ENCODE data around the gene CXCR3. TPM values are rescaled to one million over a fixed set of nuclear protein-coding genes. Genes with fewer than 3 reads are reported as not detected.
"Not testable (repeated sequence)": the region's sequence is repeated elsewhere in the genome, so short reads cannot be mapped to it uniquely, and the experiment has no call there.

CXCR3 gene
- total RNA-seq (2014; rRNA removed; shearing (Covaris generic); ENCODE audit: low replicate concordance): not detected in 2 replicates

DNA sequence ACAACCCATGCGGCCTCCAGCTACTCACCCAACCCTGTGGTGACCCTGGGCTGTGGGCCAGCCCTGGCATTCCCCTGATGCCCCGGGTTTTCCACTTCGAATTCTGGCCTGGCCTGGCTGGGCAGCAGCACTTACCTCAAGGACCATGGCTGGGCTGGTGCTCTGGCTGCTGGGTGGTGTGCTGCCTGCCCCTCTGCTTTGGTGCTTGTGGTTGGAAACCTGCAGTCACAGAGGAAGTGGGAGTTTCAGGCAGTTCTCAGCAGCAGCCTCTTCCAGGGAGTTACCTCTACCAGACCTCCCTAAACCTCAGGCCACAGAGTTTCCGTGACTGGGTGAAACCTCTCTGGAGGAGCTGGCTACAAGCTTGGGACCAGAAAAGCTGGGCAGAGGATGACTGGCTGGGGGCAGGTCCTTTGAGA lies at the start of gene CXCR3:
Gene CXCR3, minus strand, starts transcription at position 209 of the 419 bp plus-strand sequence. Its CDS starts 62 bp downstream, at position 147.
- no peak within 1 kb of the TSS for H3K27ac ChIP-seq (ENCODE audit: low read length)
- H2AFZ ChIP-seq (ENCODE audit: low read length): no peak within 1 kb of the TSS
- H3K79me2 ChIP-seq (ENCODE audit: low read length): no peaks in the 10 kb centered on the region
- no peak for DNase-seq
- H3K4me3 ChIP-seq (ENCODE audit: low read length): no peak within 1 kb of the TSS
- no peaks in the 10 kb centered on the region for H3K9me2 ChIP-seq (replicated peaks; ENCODE audit: insufficient read depth, low read length)
- H3K4me2 ChIP-seq (ENCODE audit: low read depth, low read length, poor library complexity, severe bottlenecking): no peak within 1 kb of the TSS
- H3K27me3 ChIP-seq (ENCODE audit: low read length): no peaks in the 10 kb centered on the region
- no peaks in the 10 kb centered on the region for H4K20me1 ChIP-seq (ENCODE audit: insufficient read depth, low read depth, low read length)
- no peaks in the 10 kb centered on the region; the same call in 1 of the 2 replicates for H3K36me3 ChIP-seq (ENCODE audit: insufficient read depth, low read length)
- no peaks in the 10 kb centered on the region for H3K9me3 ChIP-seq (ENCODE audit: low read length)
- H3K9ac ChIP-seq (ENCODE audit: low read length): no peak within 1 kb of the TSS
- 0 out of 2 replicates have a peak, but pooled peaks cover 7% of the 10 kb centered on the region for H3K4me1 ChIP-seq (ENCODE audit: low read length)

DNA sequence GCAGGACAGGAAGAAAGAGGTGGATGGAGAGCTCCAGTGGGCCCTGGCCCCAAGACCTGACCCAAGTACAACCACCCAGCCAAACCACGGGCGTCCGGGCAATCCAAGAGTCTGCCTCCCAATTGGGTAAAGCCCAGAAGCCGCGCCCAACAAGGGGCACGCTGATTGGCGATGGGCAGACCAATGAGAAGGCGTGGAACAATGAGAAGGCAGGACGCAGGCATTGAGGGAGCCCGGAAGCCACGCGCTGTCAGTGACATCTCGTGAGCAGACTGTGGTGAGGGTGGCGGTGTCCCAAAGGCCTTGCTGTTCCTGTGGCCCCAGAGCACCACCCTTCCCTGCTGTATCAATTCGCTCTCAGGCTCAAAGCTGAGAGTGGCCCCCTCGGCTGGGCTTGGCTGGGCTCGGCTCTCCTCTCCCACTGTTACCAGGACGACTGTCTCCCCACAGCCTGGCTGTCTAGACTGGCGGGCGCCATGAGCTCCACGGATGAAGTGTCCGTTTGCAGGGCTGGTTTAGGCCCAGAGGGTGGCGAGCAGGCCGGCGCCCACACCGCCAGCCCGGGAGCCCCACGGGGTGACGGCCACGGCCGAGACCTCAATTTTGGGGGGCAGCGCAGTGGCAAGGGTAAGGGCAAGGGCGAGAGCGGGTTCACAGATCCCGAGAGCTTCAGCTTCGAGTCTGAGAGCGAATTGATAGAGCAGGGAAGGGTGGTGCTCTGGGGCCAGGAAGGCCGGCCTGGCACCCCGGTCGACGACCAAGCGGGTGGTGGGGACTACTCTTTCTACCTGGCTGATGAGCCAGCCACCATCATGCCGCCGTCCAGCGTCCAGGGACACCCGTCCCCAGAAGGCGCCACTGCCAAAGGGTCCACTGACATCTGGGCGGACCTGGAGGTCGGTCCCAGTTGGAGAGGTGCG lies 49.3 kb upstream of the CXCR3 start, which contains the start of gene LOC101059915:
Gene LOC101059915, plus strand, starts transcription at position 219 of the 920 bp plus-strand sequence.
- H2AFZ ChIP-seq (ENCODE audit: low read length): no peak within 1 kb of the TSS
- no peaks in the 10 kb centered on the region for H3K27me3 ChIP-seq (ENCODE audit: low read length)
- H3K9me2 ChIP-seq (replicated peaks; ENCODE audit: insufficient read depth, low read length): no peaks in the 10 kb centered on the region
- H3K9ac ChIP-seq (ENCODE audit: low read length): no peak within 1 kb of the TSS
- H3K36me3 ChIP-seq (ENCODE audit: insufficient read depth, low read length): no peaks in the 10 kb centered on the region
- H3K4me3 ChIP-seq (ENCODE audit: low read length): no peak within 1 kb of the TSS
- H4K20me1 ChIP-seq (ENCODE audit: insufficient read depth, low read depth, low read length): no peaks in the 10 kb centered on the region
- DNase-seq: no peak
- no peak within 1 kb of the TSS for H3K4me2 ChIP-seq (ENCODE audit: low read depth, low read length, poor library complexity, severe bottlenecking)
- H3K27ac ChIP-seq (ENCODE audit: low read length): no peak within 1 kb of the TSS
- no peaks in the 10 kb centered on the region for H3K4me1 ChIP-seq (ENCODE audit: low read length)
- no peaks in the 10 kb centered on the region for H3K9me3 ChIP-seq (ENCODE audit: low read length)
- no peaks in the 10 kb centered on the region for H3K79me2 ChIP-seq (ENCODE audit: low read length)

GRCh38 chrX:71666240-71667223 lies 48.2 kb upstream of the CXCR3 start:
- Histone ChIP-seq H4K20me1 (ENCODE audit: insufficient read depth, low read depth, low read length) (no peaks in the 10 kb centered on the region), H3K4me2 (ENCODE audit: low read depth, low read length, poor library complexity, severe bottlenecking) (no peak overlapping the region), H3K79me2 (ENCODE audit: low read length) (no peaks in the 10 kb centered on the region), H3K4me3 (ENCODE audit: low read length) (no peak overlapping the region), H3K27me3 (ENCODE audit: low read length) (no peaks in the 10 kb centered on the region), H3K9ac (ENCODE audit: low read length) (no peak overlapping the region), H2AFZ (ENCODE audit: low read length) (no peak overlapping the region), H3K27ac (ENCODE audit: low read length) (no peak overlapping the region), H3K9me3 (ENCODE audit: low read length) (no peaks in the 10 kb centered on the region), H3K4me1 (ENCODE audit: low read length) (no peaks in the 10 kb centered on the region), H3K36me3 (ENCODE audit: insufficient read depth, low read length) (no peaks in the 10 kb centered on the region), H3K9me2 (replicated peaks; ENCODE audit: insufficient read depth, low read length) (no peaks in the 10 kb centered on the region)
- no peak for DNase-seq

DNA sequence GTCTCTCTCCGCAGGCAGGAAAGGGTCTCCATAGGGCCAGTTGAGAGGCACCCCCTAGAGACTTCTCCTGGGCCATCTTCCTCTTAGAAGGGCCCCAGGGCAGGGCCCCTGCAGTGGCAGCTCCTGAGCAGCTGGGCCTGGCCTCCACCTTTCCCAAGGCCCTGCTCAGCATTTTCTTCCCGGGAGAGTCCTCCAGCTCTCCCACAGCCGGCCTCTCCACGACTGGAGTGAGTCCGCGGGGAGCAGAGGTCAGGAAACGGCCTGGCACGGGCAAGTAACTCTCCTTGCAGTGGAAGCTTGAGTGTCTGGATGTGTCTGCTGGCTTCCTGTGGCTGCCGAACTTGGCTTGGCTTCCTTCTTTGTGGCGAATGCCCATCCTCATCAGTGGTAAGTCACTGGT lies 47.4 kb upstream of the CXCR3 start:
- H2AFZ ChIP-seq (ENCODE audit: low read length): no peak overlapping the region
- no peak overlapping the region for H3K4me3 ChIP-seq (ENCODE audit: low read length)

DNA sequence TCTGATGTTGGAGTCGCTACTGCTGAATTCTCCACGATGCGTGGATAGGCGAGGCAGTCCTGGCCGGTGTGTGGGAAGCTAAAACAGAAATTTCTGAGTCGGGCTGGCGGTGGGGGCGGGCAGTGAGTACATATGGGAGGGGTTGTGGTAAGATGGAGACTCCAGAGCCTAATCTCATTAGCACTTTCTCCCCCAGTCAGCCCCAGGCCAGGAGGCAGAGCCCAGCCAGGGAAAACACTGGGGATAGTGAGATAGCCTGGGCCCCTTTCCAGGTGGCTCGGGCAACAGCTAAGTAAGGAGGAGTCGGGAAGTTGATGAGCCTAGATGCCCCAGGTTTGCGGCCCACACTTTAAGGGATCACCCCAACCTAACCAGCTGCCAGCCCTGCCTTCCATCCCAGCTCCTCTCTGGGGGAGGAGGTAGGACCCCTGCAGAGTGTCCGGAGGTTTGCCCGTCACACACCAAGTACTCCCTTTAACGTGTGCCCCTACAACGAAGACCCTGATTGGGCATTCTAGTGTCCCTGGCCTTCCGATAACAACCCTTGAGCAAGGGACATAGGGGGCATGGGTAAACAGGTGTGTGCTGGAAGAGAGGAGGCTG lies 46.7 kb upstream of the CXCR3 start:
- Histone ChIP-seq H3K9me2 (replicated peaks; ENCODE audit: insufficient read depth, low read length) (no peaks in the 10 kb centered on the region), H3K27ac (ENCODE audit: low read length) (no peak overlapping the region), H3K9ac (ENCODE audit: low read length) (no peak overlapping the region), H3K9me3 (ENCODE audit: low read length) (no peaks in the 10 kb centered on the region), H3K27me3 (ENCODE audit: low read length) (no peaks in the 10 kb centered on the region), H2AFZ (ENCODE audit: low read length) (no peak overlapping the region), H3K4me1 (ENCODE audit: low read length) (no peaks in the 10 kb centered on the region), H3K36me3 (ENCODE audit: insufficient read depth, low read length) (no peaks in the 10 kb centered on the region), H3K4me2 (ENCODE audit: low read depth, low read length, poor library complexity, severe bottlenecking) (no peak overlapping the region), H4K20me1 (ENCODE audit: insufficient read depth, low read depth, low read length) (no peaks in the 10 kb centered on the region), H3K4me3 (ENCODE audit: low read length) (no peak overlapping the region), H3K79me2 (ENCODE audit: low read length) (no peaks in the 10 kb centered on the region)
- no peak for DNase-seq

More for the DNA sequence above, 47.4 kb upstream of the CXCR3 start:
- no peak overlapping the region for H3K4me2 ChIP-seq (ENCODE audit: low read depth, low read length, poor library complexity, severe bottlenecking)
- H3K36me3 ChIP-seq (ENCODE audit: insufficient read depth, low read length): no peaks in the 10 kb centered on the region
- no peak overlapping the region for H3K27ac ChIP-seq (ENCODE audit: low read length)
- H3K79me2 ChIP-seq (ENCODE audit: low read length): no peaks in the 10 kb centered on the region
- no peaks in the 10 kb centered on the region for H3K27me3 ChIP-seq (ENCODE audit: low read length)
- no peak for DNase-seq
- H3K4me1 ChIP-seq (ENCODE audit: low read length): no peaks in the 10 kb centered on the region
- H3K9me3 ChIP-seq (ENCODE audit: low read length): no peaks in the 10 kb centered on the region
- H3K9me2 ChIP-seq (replicated peaks; ENCODE audit: insufficient read depth, low read length): no peaks in the 10 kb centered on the region
- no peak overlapping the region for H3K9ac ChIP-seq (ENCODE audit: low read length)
- no peaks in the 10 kb centered on the region for H4K20me1 ChIP-seq (ENCODE audit: insufficient read depth, low read depth, low read length)

DNA sequence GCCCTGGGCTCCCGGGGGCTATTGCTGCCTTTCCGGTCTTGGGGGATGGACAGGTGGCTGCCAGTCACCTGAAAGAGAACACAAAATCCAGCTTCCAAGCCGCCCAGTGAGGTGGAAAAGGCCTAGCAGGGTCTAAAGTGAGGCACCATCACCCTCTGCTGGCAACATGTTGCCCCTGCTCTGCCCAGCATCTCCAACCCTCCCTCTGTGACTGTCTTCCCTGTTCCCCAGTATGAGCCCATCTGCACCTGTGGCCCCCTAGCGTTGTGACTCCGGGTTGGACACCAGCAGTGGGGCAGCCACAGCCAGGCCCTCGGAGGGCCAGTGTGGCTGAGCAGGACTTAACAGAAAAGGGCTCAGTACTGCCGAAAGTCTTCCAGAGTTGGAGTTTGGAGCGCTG lies 45.9 kb upstream of the CXCR3 start:
- not testable (repeated sequence) for H3K9me2 ChIP-seq (replicated peaks; ENCODE audit: insufficient read depth, low read length); H3K36me3 ChIP-seq (ENCODE audit: insufficient read depth, low read length); H3K27ac ChIP-seq (ENCODE audit: low read length); H4K20me1 ChIP-seq (ENCODE audit: insufficient read depth, low read depth, low read length); H3K9me3 ChIP-seq (ENCODE audit: low read length); H3K4me1 ChIP-seq (ENCODE audit: low read length); H3K9ac ChIP-seq (ENCODE audit: low read length); H3K27me3 ChIP-seq (ENCODE audit: low read length); H3K4me2 ChIP-seq (ENCODE audit: low read depth, low read length, poor library complexity, severe bottlenecking); H3K4me3 ChIP-seq (ENCODE audit: low read length); H2AFZ ChIP-seq (ENCODE audit: low read length); H3K79me2 ChIP-seq (ENCODE audit: low read length)
- DNase-seq: peak; percentile 82

DNA sequence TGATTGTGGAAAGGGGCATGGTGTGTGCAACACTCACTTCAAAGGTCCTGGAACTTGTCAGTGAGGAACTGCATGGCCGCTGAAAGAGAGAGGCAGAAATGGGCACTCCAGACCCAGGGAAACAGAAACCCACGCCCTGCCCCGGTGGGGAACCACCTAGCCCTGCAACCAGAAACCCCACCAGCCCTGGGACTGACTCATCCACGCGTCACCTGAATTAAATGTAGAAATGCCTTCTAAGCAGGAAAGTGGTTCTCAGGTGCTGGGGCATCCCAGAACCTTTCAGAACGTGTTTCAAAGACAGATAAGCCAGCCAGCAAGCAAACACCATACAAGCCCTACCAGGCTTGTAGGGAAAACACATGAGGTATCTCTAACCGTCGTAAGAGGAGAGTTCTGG lies 44.9 kb upstream of the CXCR3 start:
- not testable (repeated sequence) for H3K4me3 ChIP-seq (ENCODE audit: low read length); H3K27ac ChIP-seq (ENCODE audit: low read length); H3K4me2 ChIP-seq (ENCODE audit: low read depth, low read length, poor library complexity, severe bottlenecking); H4K20me1 ChIP-seq (ENCODE audit: insufficient read depth, low read depth, low read length); H3K36me3 ChIP-seq (ENCODE audit: insufficient read depth, low read length); H3K79me2 ChIP-seq (ENCODE audit: low read length); H3K9me3 ChIP-seq (ENCODE audit: low read length); H3K27me3 ChIP-seq (ENCODE audit: low read length); H3K9me2 ChIP-seq (replicated peaks; ENCODE audit: insufficient read depth, low read length); DNase-seq; H3K4me1 ChIP-seq (ENCODE audit: low read length); H3K9ac ChIP-seq (ENCODE audit: low read length); H2AFZ ChIP-seq (ENCODE audit: low read length)
